A549 treated with AZD2906 at 1 μM for 4 hours (cell line): Measurements from ENCODE around the gene AFG3L2. TPM values are rescaled to one million over a fixed set of nuclear protein-coding genes. Genes with fewer than 3 reads are reported as not detected.

Source experiments
- total RNA-seq: library from RNA; stranded (reverse); fragments of 200-300 nt; extraction: Qiagen RNA extraction; gene quantifications from 5 replicates; pipeline ENCODE4 v1.2.3, GENCODE V29; 2022

The AFG3L2 gene
- total RNA-seq = 34.7 to 46.5 TPM (median 36.9 TPM) in 5 replicates

GRCh38 chr18:12376754-12377555, at the start of gene AFG3L2:
TSS of gene AFG3L2 (minus strand) at chr18:12377227. CDS start at chr18:12377082, 145 bp downstream.

DNA sequence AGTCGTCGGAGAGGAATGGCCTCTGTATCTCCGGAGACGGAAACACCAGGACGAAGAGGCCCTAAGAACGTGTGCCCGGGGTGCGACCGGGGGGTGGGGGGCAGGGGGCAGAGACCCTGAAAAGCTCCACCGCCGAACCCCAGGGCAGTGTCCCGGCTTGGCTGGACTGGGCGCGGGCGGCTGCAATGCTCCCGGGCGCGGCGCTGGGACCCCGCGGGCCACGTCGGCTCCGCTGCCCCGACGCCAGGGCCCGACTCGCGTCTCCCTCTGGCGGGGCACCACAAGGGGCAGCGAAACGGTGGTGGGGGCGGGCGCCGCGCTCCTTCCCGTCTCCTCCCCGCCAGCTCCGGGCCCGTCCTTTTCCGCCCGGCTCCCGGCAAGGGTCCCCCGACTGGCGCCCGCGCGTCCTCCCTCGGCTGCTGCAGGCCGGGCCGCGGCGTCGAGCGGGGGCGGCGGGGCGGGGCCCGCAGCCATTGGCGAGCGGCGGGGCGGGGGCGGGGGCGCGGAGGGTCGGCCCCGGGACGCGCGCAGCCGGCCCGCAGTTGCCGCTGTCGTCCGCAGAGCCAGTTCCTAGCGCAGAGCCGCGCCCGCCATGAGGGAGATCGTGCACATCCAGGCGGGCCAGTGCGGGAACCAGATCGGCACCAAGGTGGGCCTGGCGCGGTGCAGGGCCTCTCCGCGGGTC, 69.2 kb downstream of the AFG3L2 start, which contains the start of gene TUBB6:
TSS of gene TUBB6 (plus strand) at position 541 of the 685 bp plus-strand sequence. CDS start at position 593, 52 bp downstream.

Other genes with a start within 250 kb of the AFG3L2 start
- not detected in 5 replicates for gene CIDEA, start 122.9 kb downstream of the AFG3L2 start, total RNA-seq
- gene TUBB6, start 69.0 kb downstream of the AFG3L2 start, total RNA-seq = 199 to 228 TPM (median 208 TPM) in 5 replicates
- gene PRELID3A, start 30.7 kb upstream of the AFG3L2 start, total RNA-seq = 6.4 to 9.5 TPM (median 6.6 TPM) in 5 replicates